Spleen (tissue), 11 donors: Measurements from ENCODE around the gene RCSD1. TPM values are rescaled to one million over a fixed set of nuclear protein-coding genes. Genes with fewer than 3 reads are reported as not detected.
A peak's percentile ranks its signal among the peaks of the same experiment; 100 is the strongest.

Source experiments
- DNase-seq: peaks from one replicate; pipeline ENCODE4 v3.0.0-alpha.2; 2020
- H3K27ac ChIP-seq, 8 donors: fragments of 200-600 bp; sonication (generic) in 7 of 8; 1 replicate in 4 of 8; 2 replicates in 4 of 8; pipeline versions ENCODE4 v1.5.0 to v1.8.0; 2016 to 2021; ENCODE audit warnings: inconsistent platforms in 4 of 8, mild to moderate bottlenecking in 4 of 8, moderate library complexity in 1 of 8
- H3K27me3 ChIP-seq, 7 donors: fragments of 200-600 bp; sonication (generic) in 6 of 7; replicated peaks in 1 of 7; 1 replicate in 4 of 7; 2 replicates in 3 of 7; pipeline versions ENCODE4 v1.5.0 to v1.8.0; 2016 to 2021; ENCODE audit warnings: inconsistent platforms in 3 of 7, mild to moderate bottlenecking in 1 of 7
- H3K36me3 ChIP-seq, 6 donors: fragments of 200-600 bp; sonication (generic) in 5 of 6; 1 replicate in 4 of 6; 2 replicates in 2 of 6; pipeline versions ENCODE4 v1.5.0 to v1.8.0; 2016 to 2021; ENCODE audit warnings: inconsistent platforms in 2 of 6
- H3K4me1 ChIP-seq, 6 donors: fragments of 200-600 bp; sonication (generic) in 5 of 6; 1 replicate in 3 of 6; 2 replicates in 3 of 6; pipeline versions ENCODE4 v1.5.0 to v1.8.0; 2016 to 2021; ENCODE audit warnings: inconsistent platforms in 3 of 6
- H3K4me3 ChIP-seq, 8 donors: fragments of 200-600 bp; sonication (generic) in 7 of 8; 1 replicate in 4 of 8; 2 replicates in 4 of 8; pipeline versions ENCODE4 v1.5.0 to v1.8.0; 2016 to 2021; ENCODE audit warnings: inconsistent platforms in 4 of 8, mild to moderate bottlenecking in 4 of 8, moderate library complexity in 2 of 8
- H3K9me3 ChIP-seq, 8 donors: fragments of 200-600 bp; sonication (generic) in 7 of 8; 1 replicate in 4 of 8; 2 replicates in 4 of 8; pipeline versions ENCODE4 v1.5.0 to v1.8.0; 2016 to 2021; ENCODE audit warnings: inconsistent platforms in 4 of 8
- POLR2A ChIP-seq, 3 donors: fragments of 450-650 bp; IDR thresholded peaks; one replicate each; pipeline ENCODE4 v1.5.1; 2017; ENCODE audit warnings: antibody characterized with exemption in 3 of 3, mild to moderate bottlenecking in 1 of 3
- POLR2AphosphoS5 ChIP-seq, 3 donors: sonication (generic); formaldehyde crosslinking; IDR thresholded peaks; one replicate each; pipeline ENCODE4 v1.5.1; 2017; ENCODE audit warnings: antibody characterized with exemption in 3 of 3
- WGBS, 5 donors: extraction: QIAGEN DNeasy Blood & Tissue Kit in 3 of 5; methylation state at CpG; one replicate each; pipeline versions ENCODE4 v1.1.5 to v1.1.7; 2013 to 2018; 5-methylcytosine and 5-hydroxymethylcytosine counted together
- intact Hi-C: fragments of 100-400 bp; cut with DNase I; formaldehyde crosslinking; loops from one replicate; pipeline ENCODE4 v1.15.0; 2023; ENCODE audit warnings: low total_unique reads
- polyA plus RNA-seq, 3 donors: library from polyadenylated mRNA; stranded (reverse); fragments of 200-250 nt; gene quantifications; one replicate each; pipeline ENCODE4 v1.2.1, GENCODE V29; 2013
- total RNA-seq, 7 donors: library from RNA; depleted of rRNA in 3 of 7; stranded (reverse); fragments of >200 nt in 3 of 7; fragmentation: NEBNext Ultra II Directional in 4 of 7; extraction: Animal tissue kit (Norgen Biotek cat#: 25700) in 4 of 7; gene quantifications; one replicate each; pipeline versions ENCODE4 v1.1.0 to v1.2.1, GENCODE V29; 2016 to 2021
- TF ChIP-seq, protein P1 (sequence below), 11 experiments: fragments of 200-600 bp in 7 of 11; fragments of 450-650 bp in 4 of 11; sonication (generic) in 4 of 11; IDR thresholded peaks in 8 of 11; conservative IDR thresholded peaks in 3 of 11; 1 replicate in 7 of 11; 2 replicates in 4 of 11; pipeline versions ENCODE4 v1.4.0 to v1.8.0; 2016 to 2021; ENCODE audit warnings: antibody characterized with exemption in 11 of 11, inconsistent platforms in 4 of 11, mild to moderate bottlenecking in 1 of 11
- donor health status: healthy with polysubstance abuse.
- donor health status: DM: no; HTN: no; CAD: no; lungs with moderate emphysema.
- donor health status: DM: no; HTN: no; CAD: no.
- donor health status: Bipolar disorder and iron deficiency.
- donor health status: healthy.
- donor health status: DM: no; HTN: no; CAD: no.
- donor health status: DM: yes; HTN: yes; CAD: no.

The RCSD1 gene
- total and polyA plus RNA-seq, 10 donors: 58.9 to 144 (median 107) TPM

DNA sequence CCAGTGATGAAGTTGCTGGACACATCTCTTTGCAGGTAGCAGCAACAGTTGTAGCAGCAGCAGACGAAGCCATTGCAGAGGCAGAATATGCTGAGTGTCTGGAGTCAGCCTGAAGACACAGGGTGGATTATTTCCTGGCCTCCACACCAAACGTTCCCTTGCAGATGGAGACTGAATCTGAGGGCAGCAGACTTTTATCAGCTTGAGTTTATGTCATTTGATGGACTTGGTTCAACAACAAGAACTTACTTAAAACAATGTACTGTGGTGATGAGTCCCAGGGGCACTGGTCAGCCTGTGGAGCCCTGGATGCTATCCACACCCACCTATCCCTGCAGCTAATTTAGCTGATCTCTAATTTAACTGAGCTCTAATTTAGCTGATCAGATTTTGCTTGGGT lies 74.7 kb downstream of the RCSD1 start:
- no peak for DNase-seq
- no peak for TF ChIP-seq POLR2AphosphoS5 (IDR thresholded peaks at IDR 0.05)
- TF ChIP-seq, protein P1, sequence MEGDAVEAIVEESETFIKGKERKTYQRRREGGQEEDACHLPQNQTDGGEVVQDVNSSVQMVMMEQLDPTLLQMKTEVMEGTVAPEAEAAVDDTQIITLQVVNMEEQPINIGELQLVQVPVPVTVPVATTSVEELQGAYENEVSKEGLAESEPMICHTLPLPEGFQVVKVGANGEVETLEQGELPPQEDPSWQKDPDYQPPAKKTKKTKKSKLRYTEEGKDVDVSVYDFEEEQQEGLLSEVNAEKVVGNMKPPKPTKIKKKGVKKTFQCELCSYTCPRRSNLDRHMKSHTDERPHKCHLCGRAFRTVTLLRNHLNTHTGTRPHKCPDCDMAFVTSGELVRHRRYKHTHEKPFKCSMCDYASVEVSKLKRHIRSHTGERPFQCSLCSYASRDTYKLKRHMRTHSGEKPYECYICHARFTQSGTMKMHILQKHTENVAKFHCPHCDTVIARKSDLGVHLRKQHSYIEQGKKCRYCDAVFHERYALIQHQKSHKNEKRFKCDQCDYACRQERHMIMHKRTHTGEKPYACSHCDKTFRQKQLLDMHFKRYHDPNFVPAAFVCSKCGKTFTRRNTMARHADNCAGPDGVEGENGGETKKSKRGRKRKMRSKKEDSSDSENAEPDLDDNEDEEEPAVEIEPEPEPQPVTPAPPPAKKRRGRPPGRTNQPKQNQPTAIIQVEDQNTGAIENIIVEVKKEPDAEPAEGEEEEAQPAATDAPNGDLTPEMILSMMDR (IDR thresholded peaks at IDR 0.05 in 8 of 11, conservative IDR thresholded peaks at IDR 0.05 in 3 of 11): no peak
- TF ChIP-seq POLR2A (IDR thresholded peaks at IDR 0.05): no peak
- Histone ChIP-seq H3K27ac (peak overlapping the region in 1 of 8 donors; percentile 27), H3K27me3 (no peaks in the 10 kb centered on the region), H3K9me3 (no peaks in the 10 kb centered on the region), H3K4me3 (no peak overlapping the region), H3K36me3 (peaks cover 0 to 81% (median 52%) of the 10 kb centered on the region in 6 donors), H3K4me1 (peaks cover 10 to 83% (median 25%) of the 10 kb centered on the region in 6 donors)
- WGBS, 5 donors: 65 to 84% (median 72%) methylated on average over 2 of the region's 2 CpGs
- intact Hi-C loops: no loop called here

DNA sequence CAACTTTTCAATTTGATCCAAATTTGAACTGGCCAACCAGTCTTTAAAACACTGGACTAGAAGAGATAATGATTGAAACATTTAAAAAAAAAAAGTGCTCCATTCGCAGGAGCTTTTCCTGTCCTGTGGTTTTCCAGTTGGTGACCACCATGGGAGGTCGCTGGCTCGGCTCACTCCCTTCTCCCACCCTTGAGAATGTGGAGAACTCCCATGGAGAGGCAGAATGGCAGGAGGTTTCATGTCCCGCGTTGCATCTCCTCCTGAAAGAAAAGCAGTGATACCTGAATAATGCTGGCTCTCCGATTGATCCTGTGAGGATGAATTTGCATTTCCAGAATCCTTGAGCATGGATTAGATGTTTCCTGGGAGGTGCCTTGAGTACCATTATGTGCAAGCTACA lies 75.2 kb downstream of the RCSD1 start:
- H3K9me3 ChIP-seq: no peaks in the 10 kb centered on the region
- intact Hi-C loops: no loop called here
- DNase-seq: no peak
- peaks cover 0 to 75% (median 47%) of the 10 kb centered on the region in 6 donors for H3K36me3 ChIP-seq
- H3K4me1 ChIP-seq: peaks cover 10 to 87% (median 25%) of the 10 kb centered on the region in 6 donors
- TF ChIP-seq POLR2AphosphoS5 (IDR thresholded peaks at IDR 0.05): peak in 1 of 3 donors; percentile 34
- TF ChIP-seq, protein P1 (IDR thresholded peaks at IDR 0.05 in 8 of 11, conservative IDR thresholded peaks at IDR 0.05 in 3 of 11): no peak
- no peak for TF ChIP-seq POLR2A (IDR thresholded peaks at IDR 0.05)
- 73 to 78% (median 76%) methylated on average over 6 of the region's 6 CpGs for WGBS, 5 donors
- H3K27me3 ChIP-seq: no peaks in the 10 kb centered on the region
- no peak overlapping the region for H3K27ac ChIP-seq
- no peak overlapping the region for H3K4me3 ChIP-seq

DNA sequence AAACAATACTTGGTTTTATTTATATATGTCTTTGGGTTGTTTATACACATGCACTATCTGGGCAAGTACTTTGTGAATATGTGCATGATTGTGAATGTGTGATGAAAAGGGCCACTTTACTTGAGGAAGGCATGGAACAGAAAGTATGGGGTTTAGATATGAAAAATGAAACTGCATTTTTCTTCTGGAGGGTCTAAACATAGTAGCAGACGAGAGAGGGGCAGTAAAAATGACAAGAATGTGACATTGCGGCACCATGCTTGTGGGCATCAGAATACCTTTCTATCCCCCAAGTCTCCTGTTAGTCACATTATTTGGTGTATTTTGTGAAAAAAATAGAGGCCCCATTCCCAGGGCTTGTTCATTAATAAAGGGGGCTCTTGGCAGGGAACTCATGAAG lies 76.3 kb downstream of the RCSD1 start:
- no peak overlapping the region for H3K4me3 ChIP-seq
- 68 to 82% (median 78%) methylated on average over 2 of the region's 2 CpGs for WGBS, 5 donors
- H3K36me3 ChIP-seq: peaks cover 0 to 64% (median 39%) of the 10 kb centered on the region in 6 donors
- H3K9me3 ChIP-seq: no peaks in the 10 kb centered on the region
- H3K27me3 ChIP-seq: no peaks in the 10 kb centered on the region
- no peak overlapping the region for H3K27ac ChIP-seq
- intact Hi-C loops: no loop called here
- H3K4me1 ChIP-seq: peaks cover 10 to 81% (median 25%) of the 10 kb centered on the region in 6 donors
- DNase-seq: no peak
- TF ChIP-seq, protein P1 (IDR thresholded peaks at IDR 0.05 in 8 of 11, conservative IDR thresholded peaks at IDR 0.05 in 3 of 11): no peak
- TF ChIP-seq POLR2AphosphoS5 (IDR thresholded peaks at IDR 0.05) (no peak), POLR2A (IDR thresholded peaks at IDR 0.05) (no peak)

GRCh38 chr1:167706931-167707877 lies 77.2 kb downstream of the RCSD1 start:
- Histone ChIP-seq H3K36me3 (peaks cover 0 to 56% (median 33%) of the 10 kb centered on the region in 6 donors), H3K4me1 (peaks cover 10 to 79% (median 25%) of the 10 kb centered on the region in 6 donors), H3K27ac (peak overlapping the region in 1 of 8 donors; percentile 12), H3K4me3 (no peak overlapping the region), H3K9me3 (no peaks in the 10 kb centered on the region), H3K27me3 (no peaks in the 10 kb centered on the region)
- intact Hi-C loops: no loop called here
- DNase-seq: no peak
- WGBS, 5 donors: 77 to 85% (median 83%) methylated on average over 10 of the region's 10 CpGs
- TF ChIP-seq, protein P1 (IDR thresholded peaks at IDR 0.05 in 8 of 11, conservative IDR thresholded peaks at IDR 0.05 in 3 of 11): no peak
- no peak for TF ChIP-seq POLR2A (IDR thresholded peaks at IDR 0.05)
- TF ChIP-seq POLR2AphosphoS5 (IDR thresholded peaks at IDR 0.05): no peak
